Breast epithelium (tissue), 3 donors: ENCODE data around the gene FYB2.

Source experiments
- CTCF ChIP-seq, 3 donors: fragments of 450-650 bp; IDR thresholded peaks; one replicate each; pipeline ENCODE4 v1.5.1; 2016 to 2017; ENCODE audit warnings: antibody characterized with exemption in 3 of 3, mild to moderate bottlenecking in 3 of 3, moderate library complexity in 3 of 3
- POLR2A ChIP-seq: fragments of 450-650 bp; IDR thresholded peaks from one replicate; pipeline ENCODE4 v1.6.1; 2016; ENCODE audit warnings: antibody characterized with exemption, mild to moderate bottlenecking, moderate library complexity
- POLR2AphosphoS5 ChIP-seq, 3 donors: sonication (generic); formaldehyde crosslinking; IDR thresholded peaks; one replicate each; pipeline ENCODE4 v1.6.1; 2017; ENCODE audit warnings: antibody characterized with exemption in 3 of 3

GRCh38 chr1:56836359-56836758, 17.2 kb upstream of the FYB2 start:
- no peak for TF ChIP-seq CTCF (IDR thresholded peaks at IDR 0.05)
- no peak for TF ChIP-seq POLR2A
- TF ChIP-seq POLR2AphosphoS5 (IDR thresholded peaks at IDR 0.05) = no peak
